Stimulated activated naive CD8-positive, alpha-beta T cell treated with anti-CD3 and anti-CD28 coated beads, Interleukin-15, amount 100 ng/mL, for 72 hours (primary cell): Measurements from ENCODE around the gene RNPS1.
A peak's percentile ranks its signal among the peaks of the same experiment; 100 is the strongest.
"Not testable (repeated sequence)": the region's sequence is repeated elsewhere in the genome, so short reads cannot be mapped to it uniquely, and the experiment has no call there.

Experiments
- ATAC-seq: fragments of 150-1000 bp; cut with Tn5 transposase; 2 replicates; pipeline ENCODE4 v1.10.0; 2021; ENCODE audit warnings: mild to moderate bottlenecking, moderate library complexity
- DNase-seq, 2 donors: peaks; one replicate each; pipeline ENCODE4 v3.0.0; 2021 to 2022
- H3K27ac Mint-ChIP-seq, 2 donors: one replicate each; pipeline ENCODE4 v1.8.0; 2022; ENCODE audit warnings: mild to moderate bottlenecking in 2 of 2, mixed read lengths in 2 of 2, moderate library complexity in 2 of 2
- H3K27me3 Mint-ChIP-seq: one replicate; pipeline ENCODE4 v1.8.0; 2022; ENCODE audit warnings: mixed read lengths
- H3K4me1 Mint-ChIP-seq: one replicate; pipeline ENCODE4 v1.8.0; 2022; ENCODE audit warnings: mild to moderate bottlenecking, mixed read lengths
- H3K4me3 Mint-ChIP-seq, 2 donors: one replicate each; pipeline ENCODE4 v1.8.0; 2022; ENCODE audit warnings: mild to moderate bottlenecking in 2 of 2, mixed read lengths in 2 of 2, moderate library complexity in 1 of 2
- H3K9me3 Mint-ChIP-seq, 2 donors: one replicate each; pipeline ENCODE4 v1.8.0; 2022; ENCODE audit warnings: mixed read lengths in 2 of 2

RNPS1 gene

GRCh38 chr16:2273484-2273883 lies 5.6 kb upstream of the RNPS1 start:
- Mint-ChIP-seq H3K27me3 (no peaks in the 10 kb centered on the region), H3K4me3 (no peak overlapping the region), H3K27ac (no peak overlapping the region), H3K9me3 (no peaks in the 10 kb centered on the region), H3K4me1 (peaks cover 16% of the 10 kb centered on the region)
- DNase-seq (no peak), ATAC-seq (no peak)

GRCh38 chr16:2271848-2272461 lies 4.0 kb upstream of the RNPS1 start:
- peaks cover 25% of the 10 kb centered on the region for H3K4me1 Mint-ChIP-seq
- ATAC-seq (no peak), DNase-seq (no peak)
- H3K27me3 Mint-ChIP-seq, result no peaks in the 10 kb centered on the region
- no peak overlapping the region for H3K4me3 Mint-ChIP-seq
- H3K9me3 Mint-ChIP-seq, result no peaks in the 10 kb centered on the region
- no peak overlapping the region for H3K27ac Mint-ChIP-seq

- ATAC-seq (no peak), DNase-seq (no peak)
- Mint-ChIP-seq H3K4me1 (peaks cover 37% of the 10 kb centered on the region), H3K27me3 (no peaks in the 10 kb centered on the region), H3K27ac (peak overlapping the region in 1 of 2 donors; percentile 57), H3K9me3 (no peaks in the 10 kb centered on the region), H3K4me3 (no peak overlapping the region)
Measured at GRCh38 chr16:2270588-2271470, 2.9 kb upstream of the RNPS1 start.

- Mint-ChIP-seq H3K9me3 (no peaks in the 10 kb centered on the region), H3K4me1 (peaks cover 44% of the 10 kb centered on the region), H3K27ac (no peak overlapping the region), H3K4me3 (peak overlapping the region; percentile 95 to 97), H3K27me3 (no peaks in the 10 kb centered on the region)
- DNase-seq, result no peak
- no peak for ATAC-seq
Measured at GRCh38 chr16:2270070-2270462, 2.1 kb upstream of the RNPS1 start.

- ATAC-seq, result peak; percentile 70
Measured at GRCh38 chr16:2267505-2267912, 417 bp downstream of the RNPS1 start.

GRCh38 chr16:2266887-2267286 lies 1.0 kb downstream of the RNPS1 start:
- H3K9me3 Mint-ChIP-seq, H3K27me3 Mint-ChIP-seq, ATAC-seq: not testable (repeated sequence)
- H3K27ac Mint-ChIP-seq, result peak overlapping the region; percentile 100
- peaks cover 58% of the 10 kb centered on the region for H3K4me1 Mint-ChIP-seq
- DNase-seq, result peak in 1 of 2 donors; percentile 26
- H3K4me3 Mint-ChIP-seq, result peak overlapping the region; percentile 95 to 97

More at GRCh38 chr16:2267505-2267912, 417 bp downstream of the RNPS1 start:
- not testable (repeated sequence) for DNase-seq, H3K9me3 Mint-ChIP-seq, H3K27me3 Mint-ChIP-seq
- peak overlapping the region; percentile 100 for H3K27ac Mint-ChIP-seq
- H3K4me1 Mint-ChIP-seq, result peaks cover 58% of the 10 kb centered on the region
- H3K4me3 Mint-ChIP-seq, result peak overlapping the region; percentile 95 to 97

GRCh38 chr16:2263026-2263425 lies 4.9 kb downstream of the RNPS1 start:
- H3K9me3 Mint-ChIP-seq, H3K4me3 Mint-ChIP-seq, H3K27me3 Mint-ChIP-seq, ATAC-seq, DNase-seq: not testable (repeated sequence)
- Mint-ChIP-seq H3K27ac (peak overlapping the region in 1 of 2 donors; percentile 78), H3K4me1 (peaks cover 38% of the 10 kb centered on the region)

- no peak overlapping the region for H3K4me3 Mint-ChIP-seq
- no peaks in the 10 kb centered on the region for H3K9me3 Mint-ChIP-seq
- no peak overlapping the region for H3K27ac Mint-ChIP-seq
- peaks cover 25% of the 10 kb centered on the region for H3K4me1 Mint-ChIP-seq
- H3K27me3 Mint-ChIP-seq, result no peaks in the 10 kb centered on the region
- DNase-seq, result no peak
- ATAC-seq, result no peak
Measured at GRCh38 chr16:2260250-2260649, 7.7 kb downstream of the RNPS1 start.

- H3K27ac Mint-ChIP-seq, result peak overlapping the region in 1 of 2 donors; percentile 27
- not testable (repeated sequence) for DNase-seq, H3K9me3 Mint-ChIP-seq, ATAC-seq, H3K4me1 Mint-ChIP-seq, H3K4me3 Mint-ChIP-seq, H3K27me3 Mint-ChIP-seq
Measured at GRCh38 chr16:2258530-2258929, 9.4 kb downstream of the RNPS1 start.

- Mint-ChIP-seq H3K27ac (no peak overlapping the region), H3K4me1 (peaks cover 17% of the 10 kb centered on the region), H3K27me3 (no peaks in the 10 kb centered on the region), H3K4me3 (no peak overlapping the region), H3K9me3 (no peaks in the 10 kb centered on the region)
- ATAC-seq (no peak), DNase-seq (no peak)
Measured at GRCh38 chr16:2257726-2258125, 10.2 kb downstream of the RNPS1 start.

GRCh38 chr16:2256531-2257140 lies 11.3 kb downstream of the RNPS1 start:
- H3K4me1 Mint-ChIP-seq, result peaks cover 23% of the 10 kb centered on the region
- peak overlapping the region in 1 of 2 donors; percentile 68 for H3K27ac Mint-ChIP-seq
- no peak for DNase-seq
- ATAC-seq, result no peak
- no peak overlapping the region for H3K4me3 Mint-ChIP-seq
- H3K9me3 Mint-ChIP-seq, result no peaks in the 10 kb centered on the region
- H3K27me3 Mint-ChIP-seq, result no peaks in the 10 kb centered on the region

- Mint-ChIP-seq H3K9me3 (no peaks in the 10 kb centered on the region), H3K27ac (peak overlapping the region in 1 of 2 donors; percentile 12), H3K4me3 (no peak overlapping the region), H3K4me1 (peaks cover 25% of the 10 kb centered on the region), H3K27me3 (no peaks in the 10 kb centered on the region)
- DNase-seq (no peak), ATAC-seq (no peak)
Measured at GRCh38 chr16:2253293-2253692, 14.6 kb downstream of the RNPS1 start.

- DNase-seq (no peak), ATAC-seq (no peak)
- peak overlapping the region in 1 of 2 donors; percentile 12 for H3K27ac Mint-ChIP-seq
- H3K27me3 Mint-ChIP-seq, result no peaks in the 10 kb centered on the region
- no peaks in the 10 kb centered on the region for H3K9me3 Mint-ChIP-seq
- no peak overlapping the region for H3K4me3 Mint-ChIP-seq
- H3K4me1 Mint-ChIP-seq, result peaks cover 25% of the 10 kb centered on the region
Measured at GRCh38 chr16:2252806-2253148, 15.1 kb downstream of the RNPS1 start.

- DNase-seq (peak; percentile 83 to 91), ATAC-seq (peak; percentile 91)
- H3K27me3 Mint-ChIP-seq, result no peaks in the 10 kb centered on the region
- peaks cover 20% of the 10 kb centered on the region for H3K4me1 Mint-ChIP-seq
- peak within 1 kb of the TSS; percentile 96 to 97 for H3K27ac Mint-ChIP-seq
- H3K9me3 Mint-ChIP-seq, result no peaks in the 10 kb centered on the region
- peak within 1 kb of the TSS; percentile 96 for H3K4me3 Mint-ChIP-seq
Measured at GRCh38 chr16:2251296-2252111, 16.4 kb downstream of the RNPS1 start, which contains the start of gene ECI1. Gene ECI1 (minus strand): TSS chr16:2251587. CDS start chr16:2251566, 21 bp downstream.

GRCh38 chr16:2250652-2251295 lies 17.2 kb downstream of the RNPS1 start:
- H3K9me3 Mint-ChIP-seq, result no peaks in the 10 kb centered on the region
- H3K4me3 Mint-ChIP-seq, result peak overlapping the region; percentile 96
- H3K27ac Mint-ChIP-seq, result peak overlapping the region; percentile 96 to 97
- peak; percentile 44 to 54 for DNase-seq
- peaks cover 16% of the 10 kb centered on the region for H3K4me1 Mint-ChIP-seq
- ATAC-seq, result peak; percentile 20
- H3K27me3 Mint-ChIP-seq, result no peaks in the 10 kb centered on the region
